DMS53 (cell line): ENCODE data around the gene ASCL2.

Experiments
- DNase-seq: peaks from one replicate; lab custom pipeline; 2025; lab: John Stamatoyannopoulos, UW

Gene ASCL2

DNA sequence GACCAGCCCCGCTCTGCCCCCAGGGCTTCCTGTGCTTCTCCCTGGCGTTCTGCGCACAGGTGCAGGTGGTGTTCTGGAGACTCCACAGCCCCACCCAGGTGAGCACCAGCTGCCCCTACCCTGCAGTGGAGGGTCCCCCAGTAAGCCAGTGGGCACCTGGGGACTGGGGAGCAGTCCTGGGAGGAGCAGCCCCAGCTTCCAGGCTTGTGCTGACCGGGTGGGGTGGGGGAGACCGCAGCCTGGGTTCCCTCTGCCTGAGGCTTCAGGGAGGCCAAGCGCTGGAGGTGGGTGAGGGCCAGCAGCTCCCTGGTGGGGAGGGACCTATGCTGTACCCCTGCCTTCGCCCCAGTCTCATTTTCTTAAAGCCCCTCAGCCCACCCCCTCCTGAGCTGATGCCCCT lies 38.3 kb upstream of the ASCL2 start:
- DNase-seq, result no peak

DNA sequence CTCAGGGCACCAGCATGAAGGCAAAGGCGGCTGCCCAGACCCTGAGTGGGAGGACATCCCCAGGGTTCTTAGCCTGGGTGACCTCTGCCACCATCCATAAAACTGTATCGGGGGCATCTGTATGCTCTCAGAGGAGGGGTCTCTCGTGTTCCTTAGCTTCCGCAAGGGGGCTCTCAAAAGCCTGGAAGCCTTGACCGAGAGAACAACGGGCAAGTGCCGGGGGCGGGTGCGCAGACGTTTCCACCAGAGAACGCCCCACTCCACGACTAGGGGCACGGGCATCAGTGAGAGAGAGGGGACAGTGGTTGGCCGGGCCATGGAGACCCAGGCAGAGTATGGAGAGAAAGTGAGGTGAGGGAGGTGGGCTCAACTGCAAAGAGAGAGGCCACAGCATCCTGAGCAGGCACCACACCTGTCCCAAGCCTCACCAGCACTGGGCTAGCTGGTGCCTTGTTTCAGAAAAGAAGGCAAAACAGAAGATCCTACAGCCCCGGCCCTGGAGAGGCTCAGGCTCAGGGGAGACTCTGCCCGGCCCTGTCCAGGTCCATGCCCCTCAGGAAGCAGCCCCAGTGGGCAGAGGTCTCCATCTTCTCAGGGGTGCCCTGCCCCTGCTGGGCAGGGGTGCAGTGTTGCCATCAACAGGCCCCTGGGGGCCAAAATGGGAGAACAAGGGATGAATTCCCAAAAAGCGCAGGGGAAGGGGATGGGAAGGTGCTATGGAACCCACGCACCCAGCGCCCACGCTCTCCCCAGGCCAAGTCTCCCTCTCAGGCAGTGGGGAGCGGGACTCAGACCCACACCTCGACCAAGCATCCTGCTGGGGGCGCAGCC lies 37.3 kb upstream of the ASCL2 start:
- DNase-seq, result no peak

DNA sequence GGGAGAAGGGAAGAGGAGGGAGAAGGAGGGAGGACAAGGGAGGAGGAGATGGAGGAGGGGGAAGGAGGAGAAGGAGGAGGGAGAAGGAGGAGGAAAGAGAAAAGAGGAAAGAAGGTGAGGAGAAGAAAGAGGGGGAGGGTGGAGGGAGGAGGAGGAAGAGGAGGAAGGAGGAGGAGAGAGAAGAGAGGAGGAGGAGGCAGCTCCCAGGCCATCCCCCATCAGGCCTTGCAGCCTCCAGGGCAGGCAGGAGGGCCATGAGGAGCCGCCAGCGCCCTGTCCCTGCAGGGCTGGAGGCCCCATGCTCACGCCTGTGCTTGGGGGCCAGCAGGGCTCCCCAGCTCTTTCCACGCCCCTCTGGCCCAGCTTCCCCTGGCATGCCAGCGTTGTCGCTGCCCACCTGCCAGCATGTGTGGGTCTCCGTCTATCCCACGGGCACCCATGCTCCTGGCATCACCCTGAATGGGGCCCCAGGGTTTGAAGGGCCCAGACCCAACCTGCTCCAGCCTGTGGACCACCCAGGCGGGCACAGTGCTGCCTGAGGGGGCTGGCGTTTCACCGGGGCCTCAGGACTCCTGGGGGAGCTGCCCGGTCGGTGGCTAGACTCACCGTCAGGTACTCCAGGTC lies 36.6 kb upstream of the ASCL2 start:
- DNase-seq, result no peak

DNA sequence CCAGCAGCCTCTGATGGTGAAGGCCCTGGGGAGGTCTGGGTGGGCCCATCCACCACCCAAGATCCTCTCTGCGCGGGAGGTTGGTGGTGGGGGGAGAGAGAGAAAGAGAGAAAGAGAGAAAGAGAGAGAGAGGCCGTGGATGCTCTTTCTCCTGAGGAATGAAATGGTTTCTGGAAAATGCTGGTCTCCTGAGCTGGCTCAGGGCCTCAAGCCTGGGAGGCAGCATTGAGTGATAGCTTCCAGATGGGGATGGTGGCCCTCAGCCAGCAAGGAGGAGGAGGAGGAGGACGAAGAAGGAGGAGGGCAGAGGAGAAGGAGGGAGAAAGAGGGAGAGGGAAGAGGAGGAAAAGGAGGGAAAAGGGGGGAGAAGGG lies 36.0 kb upstream of the ASCL2 start:
- DNase-seq, result no peak

DNA sequence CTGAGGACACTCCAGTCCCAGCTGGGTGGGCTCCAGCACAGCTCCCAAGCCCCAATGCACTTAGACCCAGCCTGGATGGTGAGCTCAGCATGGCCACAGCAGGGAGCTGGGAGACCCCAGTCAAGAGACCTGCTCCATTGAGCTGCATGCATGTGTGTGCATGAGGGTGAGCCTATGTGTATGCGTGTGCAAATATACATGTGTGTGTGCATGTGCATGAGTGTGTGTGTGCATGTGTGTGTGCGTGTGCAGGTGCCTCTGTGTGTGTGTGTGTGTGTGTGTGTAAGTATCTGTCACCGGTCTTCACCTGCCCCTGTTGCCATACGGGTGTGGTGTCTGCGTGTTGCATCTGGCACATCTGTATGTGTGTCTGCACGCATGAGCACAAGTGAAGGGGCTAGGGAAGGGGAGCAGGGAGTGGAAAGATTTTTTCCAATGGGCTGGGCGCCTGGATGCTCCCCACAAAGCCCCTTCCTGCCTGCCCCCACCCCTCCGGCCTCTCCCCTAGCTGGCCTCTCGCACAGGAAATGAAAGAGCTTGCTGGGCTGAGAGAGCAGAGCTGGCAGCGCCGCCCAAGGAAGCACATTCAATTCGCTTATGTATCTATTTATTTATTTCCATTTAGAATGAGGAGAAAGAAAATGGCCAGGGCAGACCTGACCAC lies 35.5 kb upstream of the ASCL2 start:
- DNase-seq, result no peak

DNA sequence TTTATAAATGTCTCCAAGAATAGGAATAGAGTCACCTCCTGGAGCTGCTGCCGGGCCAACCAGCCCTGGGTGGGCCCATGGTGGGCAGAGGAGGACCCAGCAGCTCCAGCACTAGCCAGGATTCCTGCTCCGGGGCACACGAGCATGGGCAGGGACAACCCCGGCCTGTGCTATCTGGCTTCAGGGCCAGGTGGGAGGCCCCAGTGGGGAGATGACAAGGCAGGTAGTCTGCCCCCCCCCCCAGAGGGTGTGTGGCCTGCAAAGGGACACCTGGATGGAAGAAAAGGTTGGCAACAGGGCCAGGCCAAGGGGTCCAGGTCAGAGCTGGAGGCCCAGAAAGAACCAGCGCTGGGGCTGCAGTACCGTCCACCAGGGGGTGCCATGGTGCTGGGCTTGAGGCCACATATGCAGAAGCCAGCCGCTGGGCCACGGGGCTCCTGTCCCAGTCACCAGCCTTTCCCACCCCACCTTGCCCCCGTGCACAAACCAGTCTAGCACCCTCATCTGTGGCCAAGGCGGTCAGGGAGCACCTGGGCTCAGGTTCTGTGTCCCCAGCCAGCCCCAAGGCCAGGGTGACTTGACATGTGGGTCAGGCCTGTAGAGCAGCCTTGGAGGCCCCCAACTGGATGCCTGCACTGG lies 34.9 kb upstream of the ASCL2 start:
- DNase-seq, result peak; percentile 87

DNA sequence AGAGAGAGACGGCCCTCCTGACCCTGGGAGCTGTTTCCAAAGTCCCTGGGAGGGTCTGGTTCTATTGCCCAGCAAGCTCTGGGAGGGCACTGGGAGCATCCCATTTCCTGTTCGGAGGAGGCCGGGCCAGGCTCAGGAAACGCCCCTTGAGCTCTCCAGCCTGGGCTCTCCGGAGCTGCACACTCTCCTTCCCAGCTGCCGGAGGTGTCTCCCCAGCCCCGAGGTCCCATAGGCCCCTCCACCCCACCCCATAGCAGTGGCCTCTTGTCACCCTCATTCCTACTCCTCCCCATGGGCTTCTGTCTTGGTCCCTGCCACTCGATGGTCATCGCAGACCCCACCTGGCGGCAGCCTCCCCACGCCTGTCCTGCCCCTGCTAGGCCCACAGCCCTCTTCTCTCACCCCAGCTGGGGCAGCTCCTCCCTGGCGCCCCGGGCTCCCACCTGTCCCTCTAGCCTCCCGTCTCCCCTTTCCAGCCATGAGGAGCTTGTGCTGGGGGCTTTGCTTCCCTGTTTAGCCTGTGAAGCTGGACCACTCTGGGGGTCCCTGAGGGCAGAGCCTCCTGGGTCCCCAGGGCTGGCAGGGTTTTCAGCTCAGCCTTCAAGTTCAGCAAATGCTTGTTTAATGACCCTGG lies 34.2 kb upstream of the ASCL2 start:
- DNase-seq, result peak; percentile 53

DNA sequence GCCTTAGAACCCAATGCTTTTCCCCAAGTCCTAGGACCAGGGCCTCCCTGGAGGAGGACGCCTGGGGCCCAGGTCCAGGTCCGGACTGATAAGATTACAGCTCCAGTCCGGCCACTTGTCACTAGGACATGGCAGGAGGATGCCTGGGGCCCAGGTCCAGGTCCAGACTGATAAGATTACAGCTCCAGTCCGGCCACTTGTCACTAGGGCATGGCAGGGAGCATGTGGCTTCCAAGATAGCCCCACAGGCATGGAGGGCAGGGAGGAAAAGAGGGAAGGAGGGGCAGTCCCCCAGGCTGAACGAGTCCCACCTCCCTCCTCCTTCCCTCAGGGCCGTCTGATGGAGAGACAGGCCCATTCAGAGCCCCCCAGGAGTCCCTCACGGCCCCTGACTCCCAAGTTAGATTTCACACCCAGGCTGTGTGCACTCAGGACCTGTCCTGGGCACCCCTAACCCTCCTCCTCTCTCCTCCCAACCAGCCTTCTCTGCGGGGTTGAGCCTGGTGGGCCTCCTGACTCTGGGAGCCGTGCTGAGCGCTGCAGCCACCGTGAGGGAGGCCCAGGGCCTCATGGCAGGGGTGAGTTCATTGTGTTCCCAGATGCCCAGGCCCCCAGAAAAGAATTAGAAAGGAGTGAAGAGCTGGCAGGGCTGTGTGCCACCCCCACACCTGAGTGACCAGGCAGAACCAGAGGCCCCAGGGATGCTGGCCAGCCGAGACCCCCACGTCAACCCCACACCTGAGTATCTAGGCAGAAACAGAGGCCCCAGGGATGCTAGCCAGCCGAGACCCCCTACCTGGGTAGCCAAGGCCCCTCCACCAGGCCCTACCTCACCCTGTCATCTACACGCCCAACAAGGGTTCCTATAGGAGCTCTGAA lies 33.5 kb upstream of the ASCL2 start:
- no peak for DNase-seq

DNA sequence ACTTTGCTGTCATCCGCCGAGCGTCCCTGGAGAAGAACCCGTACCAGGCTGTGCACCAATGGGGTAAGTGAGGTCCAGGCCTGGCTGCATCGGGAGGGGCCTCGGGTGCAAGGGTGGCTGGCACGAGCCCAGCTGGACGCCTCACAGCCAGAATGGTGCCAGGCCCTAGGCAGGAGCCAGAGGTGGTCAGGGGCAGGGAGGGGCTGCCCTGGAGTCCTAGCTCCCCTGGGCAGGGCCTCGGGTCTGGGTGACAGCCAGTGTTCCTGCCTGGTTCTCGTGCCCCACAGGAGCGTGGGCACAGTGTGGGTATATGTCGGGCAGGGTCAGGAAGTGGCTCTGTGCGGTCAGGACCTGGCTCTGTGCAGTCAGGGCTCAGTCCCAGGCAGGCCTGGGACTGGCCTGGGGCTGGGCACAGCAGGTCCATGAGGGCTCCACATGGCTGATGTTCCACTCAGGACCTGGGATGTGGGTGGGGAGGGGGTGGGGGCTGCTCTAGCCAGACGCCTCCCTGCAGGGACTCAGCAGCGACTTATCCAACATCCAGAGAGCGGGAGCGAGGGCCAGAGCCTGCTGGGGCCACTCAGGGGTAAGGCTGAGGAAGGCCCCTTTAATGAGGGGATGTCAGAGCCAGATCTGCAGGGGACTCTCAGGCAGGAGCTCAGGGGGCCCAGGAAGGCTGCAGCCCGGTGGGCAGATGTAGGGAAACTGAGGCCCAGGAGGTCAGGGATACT lies 32.7 kb upstream of the ASCL2 start:
- no peak for DNase-seq

DNA sequence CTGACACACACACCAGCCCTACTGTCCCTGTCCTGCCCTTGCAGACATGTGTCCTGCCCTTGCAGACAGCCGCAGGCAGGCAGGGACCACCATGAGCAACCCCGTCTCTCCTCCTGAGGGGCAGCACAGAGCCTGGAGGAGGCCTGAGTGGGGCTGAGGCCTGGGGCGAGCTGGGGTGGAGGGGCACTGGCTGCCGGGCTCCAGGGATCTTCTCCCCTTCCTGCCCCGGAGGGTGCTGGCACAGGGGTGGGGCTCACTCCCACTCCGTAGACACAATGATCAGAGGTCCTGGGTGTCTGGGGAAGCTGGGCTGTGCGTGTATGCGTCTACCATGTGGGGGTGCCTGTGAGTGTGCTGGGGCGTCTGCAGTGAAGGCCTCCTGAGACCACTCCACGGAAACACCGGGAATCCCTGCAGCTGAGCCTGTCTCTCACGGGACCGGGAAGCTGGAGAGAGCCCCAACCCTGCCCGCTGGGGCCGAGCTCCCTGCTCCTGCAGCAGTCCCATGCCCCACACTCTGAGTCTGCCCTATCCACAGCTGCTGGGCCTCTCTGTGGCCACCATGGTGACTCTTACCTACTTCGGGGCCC lies 32.0 kb upstream of the ASCL2 start:
- no peak for DNase-seq

DNA sequence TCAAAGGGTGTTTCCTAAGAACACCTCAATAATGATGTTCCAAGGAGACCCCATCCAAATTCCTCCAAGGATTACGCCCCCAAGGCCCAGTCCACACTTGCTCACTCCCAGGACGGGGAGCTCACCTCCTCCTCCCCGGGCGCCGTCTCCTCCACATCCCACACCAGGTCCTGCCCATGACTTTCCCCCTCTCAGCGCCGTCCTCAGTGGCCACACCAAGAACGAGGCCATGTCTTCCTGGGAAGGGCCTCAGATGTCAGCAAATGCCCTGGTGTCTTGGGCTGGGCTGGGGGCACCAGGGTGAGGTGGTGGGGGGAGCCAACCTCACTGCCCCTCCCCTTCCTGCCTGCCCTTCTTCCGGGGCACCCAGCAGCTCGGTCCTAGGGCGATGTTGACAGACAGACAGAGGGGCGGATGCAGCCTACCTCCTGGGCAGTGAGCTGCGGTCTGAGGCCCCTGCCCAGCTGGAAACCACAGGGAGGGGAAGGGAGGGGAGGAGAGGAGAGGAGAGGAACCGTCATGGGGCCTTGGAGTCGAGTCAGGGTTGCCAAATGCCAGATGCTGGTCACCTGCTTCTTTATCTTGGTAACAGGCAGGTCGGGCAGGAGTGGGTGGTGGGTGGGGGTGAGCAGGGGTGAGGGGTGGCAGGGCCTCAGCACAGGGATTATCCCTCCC lies 31.4 kb upstream of the ASCL2 start, which contains the start of the genes C11orf21 and TSPAN32:
Gene C11orf21 (minus strand): TSS at position 288 of the 675 bp plus-strand sequence. CDS start 110 bp downstream, at position 178.
Gene TSPAN32 (plus strand): TSS at position 383 of the 675 bp plus-strand sequence. CDS start 137 bp downstream, at position 520.
- DNase-seq, result no peak

DNA sequence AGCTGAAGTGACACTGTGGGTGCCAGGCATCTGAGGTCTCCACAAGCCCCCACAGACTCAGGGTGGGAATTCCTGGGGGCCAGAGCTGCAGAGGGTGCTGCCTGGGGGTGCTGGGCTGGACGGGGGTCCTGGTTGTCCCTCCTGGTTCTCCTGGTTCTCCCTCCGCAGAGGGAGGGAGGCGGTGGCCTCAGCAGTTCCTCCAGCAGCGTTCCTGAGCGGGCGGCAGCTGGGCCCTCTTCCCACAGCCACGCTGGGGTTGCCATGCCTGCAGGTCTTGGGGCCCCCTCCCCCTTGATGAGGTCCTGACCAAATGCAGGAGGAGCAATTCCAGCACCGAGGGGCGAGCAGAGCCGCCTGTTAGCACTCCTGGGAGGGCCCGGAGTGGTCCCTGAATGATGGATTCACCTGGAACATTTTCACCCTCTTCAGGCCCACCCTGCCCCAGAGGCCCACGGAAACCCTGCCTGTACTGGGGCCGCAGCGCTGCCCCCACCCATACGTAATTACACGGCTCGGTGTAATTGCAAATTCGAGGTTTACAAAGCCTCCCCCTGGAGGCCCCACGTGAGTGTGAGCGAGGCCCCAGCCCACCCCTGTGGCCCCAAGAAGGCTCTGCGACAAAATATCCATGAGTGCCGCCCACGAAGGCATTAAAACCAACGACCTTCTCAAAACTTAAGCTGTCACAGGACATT lies 30.7 kb upstream of the ASCL2 start:
- no peak for DNase-seq

DNA sequence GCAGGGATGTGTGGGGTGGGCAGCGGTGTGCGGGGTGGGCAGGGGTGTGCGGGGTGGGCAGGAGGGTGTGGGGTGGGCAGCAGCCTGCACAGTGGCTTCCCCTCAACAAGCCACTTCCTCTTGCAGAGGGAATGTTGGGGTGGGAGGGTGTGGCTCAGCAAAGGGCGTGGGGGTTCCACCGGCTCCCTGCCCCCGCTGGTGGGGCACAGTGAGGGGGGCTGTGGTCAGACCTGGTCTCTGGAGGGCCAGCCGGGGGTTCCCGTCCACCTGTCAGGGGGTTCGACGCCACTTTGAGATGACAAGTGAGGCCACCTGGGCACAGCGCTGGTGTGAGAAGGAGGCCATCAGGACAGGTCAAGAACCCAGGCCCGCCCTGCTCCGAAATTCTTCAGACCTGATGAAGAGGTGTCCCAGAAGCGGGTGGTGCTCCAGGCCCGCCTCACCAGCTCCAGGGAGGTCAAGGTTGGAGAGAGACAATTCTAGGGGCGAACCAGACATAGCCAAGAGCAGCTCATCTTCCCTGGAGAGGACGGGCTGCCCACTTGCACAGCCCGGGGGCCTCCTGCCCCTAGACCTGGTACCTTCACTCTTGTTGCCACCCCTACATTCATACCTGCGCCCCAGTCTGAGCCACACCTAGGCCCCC lies 30.0 kb upstream of the ASCL2 start:
- DNase-seq, result no peak

DNA sequence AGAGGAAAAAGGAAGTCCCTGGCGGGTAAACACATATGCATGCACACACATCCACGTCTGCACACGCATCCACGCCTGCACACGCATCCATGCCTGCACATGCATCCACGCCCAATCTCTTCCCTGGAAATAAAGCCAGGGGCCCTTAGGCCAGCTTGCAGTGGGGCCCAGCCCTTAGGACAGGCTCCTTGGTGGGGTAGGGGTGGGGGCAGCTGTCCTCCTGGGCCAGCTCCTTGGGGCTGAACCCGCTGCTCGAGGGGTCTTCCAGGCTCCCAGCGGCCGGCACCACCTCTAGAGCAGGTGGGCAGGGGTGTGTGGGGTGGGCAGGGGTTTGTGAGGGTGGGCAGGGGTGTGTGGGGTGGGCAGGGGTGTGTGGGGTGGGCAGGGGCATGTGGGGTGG lies 29.4 kb upstream of the ASCL2 start:
- DNase-seq, result no peak

DNA sequence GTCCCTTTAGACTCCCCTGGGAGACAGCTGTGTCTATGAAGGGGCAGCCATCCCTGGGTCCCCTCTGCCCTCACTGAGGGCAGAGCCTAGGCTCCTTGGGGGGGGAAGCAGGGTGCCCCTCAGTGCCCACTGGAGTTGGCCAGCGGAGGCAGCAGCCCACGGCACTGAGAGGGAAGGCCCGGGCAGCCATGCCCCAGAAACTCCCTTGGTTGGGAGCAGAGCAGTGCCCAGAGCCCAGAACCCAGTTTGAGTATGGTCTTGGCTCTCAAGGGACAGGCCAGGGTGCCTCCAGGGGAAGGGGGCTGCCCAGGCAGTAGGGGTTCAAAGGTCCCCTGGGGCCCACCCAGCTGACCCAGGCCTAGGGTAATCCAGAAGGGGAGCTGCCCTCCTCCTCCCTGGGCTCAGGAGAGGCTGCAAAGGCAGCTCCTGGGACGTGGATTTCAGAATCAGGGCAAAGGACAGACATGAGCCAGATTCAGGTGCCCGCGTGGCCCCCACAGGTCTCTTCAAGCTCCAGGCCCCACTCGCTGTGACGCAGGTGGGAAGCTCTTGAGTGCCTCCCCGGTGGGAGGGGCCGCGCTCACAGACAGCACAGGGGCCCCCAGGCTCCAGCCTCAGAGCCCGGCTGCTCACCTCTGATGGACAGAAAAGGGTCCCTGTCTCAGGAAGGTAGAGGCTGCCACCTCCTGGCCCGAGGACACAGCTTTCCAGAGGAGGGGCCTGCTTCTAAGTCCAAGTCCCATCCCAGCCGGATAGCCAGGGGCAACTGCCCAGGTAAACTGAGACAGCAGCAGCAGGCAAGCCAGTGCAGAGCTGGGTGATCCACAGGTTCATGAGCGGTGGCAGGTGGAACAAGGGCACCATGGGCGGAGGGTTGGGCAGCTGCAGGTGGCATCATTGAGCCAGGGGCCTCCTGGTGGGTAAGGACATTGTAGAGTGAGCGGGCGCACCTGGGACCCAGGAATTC lies 28.7 kb upstream of the ASCL2 start:
- peak; percentile 91 for DNase-seq

DNA sequence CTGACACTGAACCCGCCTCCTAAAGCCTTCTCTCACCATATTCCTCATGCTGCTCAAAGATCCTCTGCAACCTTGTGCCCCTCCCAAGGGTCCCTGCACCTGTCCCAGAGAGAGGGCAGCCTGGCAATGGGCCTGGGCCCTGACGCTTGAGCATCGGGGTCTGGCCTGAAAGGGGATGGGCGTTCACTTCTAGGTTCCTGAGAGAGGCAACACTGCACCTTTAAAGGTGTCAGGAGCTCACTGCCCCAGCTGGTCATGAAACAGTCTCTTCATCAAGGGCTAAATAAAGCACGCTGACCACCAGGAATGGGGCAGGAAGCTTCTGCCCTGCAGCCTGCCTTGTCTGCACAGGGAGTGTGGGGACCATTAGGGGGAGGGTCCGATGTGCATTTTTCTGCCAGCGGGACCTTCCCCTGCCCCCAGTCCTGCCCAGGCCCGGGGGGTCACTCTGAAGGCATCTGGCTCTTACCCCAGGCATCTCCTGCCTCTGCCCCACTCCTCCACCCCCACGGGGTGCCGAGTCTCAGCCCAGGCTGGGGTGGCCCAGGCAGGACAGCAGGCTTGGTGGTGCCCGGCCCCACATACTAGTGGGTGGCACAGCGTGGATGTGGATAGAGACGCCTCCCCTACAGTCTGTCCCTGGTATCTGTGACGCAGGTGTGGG lies 27.9 kb upstream of the ASCL2 start:
- DNase-seq, result no peak
